ENCODE data around the gene LRMDA.

The LRMDA gene

GRCh38 chr10:75950307-75950706 is 518.9 kb downstream of the LRMDA start:
- H3K27ac ChIP-seq (ENCODE audit: low read depth, low read length) = no peak overlapping the region
- H3K9ac ChIP-seq (ENCODE audit: low read length) = no peak overlapping the region
- no peaks in the 10 kb centered on the region for H3K36me3 ChIP-seq (ENCODE audit: control insufficient read depth, insufficient read depth, low read length)
- no peaks in the 10 kb centered on the region for H3K9me3 ChIP-seq (ENCODE audit: control insufficient read depth, insufficient read depth, low read depth, low read length)
- H3K4me1 ChIP-seq (ENCODE audit: control insufficient read depth, insufficient read depth, low read length) = no peaks in the 10 kb centered on the region
- no peaks in the 10 kb centered on the region for H3K27me3 ChIP-seq (ENCODE audit: control insufficient read depth, insufficient read depth, low read length)
- no peak overlapping the region for H3K4me3 ChIP-seq (ENCODE audit: low read depth, low read length)

- Histone ChIP-seq H3K27ac (ENCODE audit: low read depth, low read length) (no peak overlapping the region), H3K4me1 (ENCODE audit: control insufficient read depth, insufficient read depth, low read length) (no peaks in the 10 kb centered on the region), H3K9ac (ENCODE audit: low read length) (no peak overlapping the region), H3K9me3 (ENCODE audit: control insufficient read depth, insufficient read depth, low read depth, low read length) (no peaks in the 10 kb centered on the region), H3K4me3 (ENCODE audit: low read depth, low read length) (no peak overlapping the region), H3K36me3 (ENCODE audit: control insufficient read depth, insufficient read depth, low read length) (no peaks in the 10 kb centered on the region), H3K27me3 (ENCODE audit: control insufficient read depth, insufficient read depth, low read length) (no peaks in the 10 kb centered on the region)
Measured at GRCh38 chr10:75950997-75951589, 519.7 kb downstream of the LRMDA start.

- no peaks in the 10 kb centered on the region for H3K36me3 ChIP-seq (ENCODE audit: control insufficient read depth, insufficient read depth, low read length)
- H3K9ac ChIP-seq (ENCODE audit: low read length) = no peak overlapping the region
- no peaks in the 10 kb centered on the region for H3K4me1 ChIP-seq (ENCODE audit: control insufficient read depth, insufficient read depth, low read length)
- H3K4me3 ChIP-seq (ENCODE audit: low read depth, low read length) = no peak overlapping the region
- no peaks in the 10 kb centered on the region for H3K27me3 ChIP-seq (ENCODE audit: control insufficient read depth, insufficient read depth, low read length)
- H3K27ac ChIP-seq (ENCODE audit: low read depth, low read length) = no peak overlapping the region
- no peaks in the 10 kb centered on the region for H3K9me3 ChIP-seq (ENCODE audit: control insufficient read depth, insufficient read depth, low read depth, low read length)
Measured at GRCh38 chr10:75951627-75952026, 520.2 kb downstream of the LRMDA start.

- Histone ChIP-seq H3K4me1 (ENCODE audit: control insufficient read depth, insufficient read depth, low read length) (no peaks in the 10 kb centered on the region), H3K27ac (ENCODE audit: low read depth, low read length) (no peak overlapping the region), H3K9me3 (ENCODE audit: control insufficient read depth, insufficient read depth, low read depth, low read length) (no peaks in the 10 kb centered on the region), H3K9ac (ENCODE audit: low read length) (no peak overlapping the region), H3K4me3 (ENCODE audit: low read depth, low read length) (no peak overlapping the region), H3K36me3 (ENCODE audit: control insufficient read depth, insufficient read depth, low read length) (no peaks in the 10 kb centered on the region), H3K27me3 (ENCODE audit: control insufficient read depth, insufficient read depth, low read length) (no peaks in the 10 kb centered on the region)
Measured at GRCh38 chr10:75952093-75952492, 520.7 kb downstream of the LRMDA start.

GRCh38 chr10:75954486-75954885 is 523.1 kb downstream of the LRMDA start:
- Histone ChIP-seq H3K9ac (ENCODE audit: low read length) (no peak overlapping the region), H3K4me1 (ENCODE audit: control insufficient read depth, insufficient read depth, low read length) (no peaks in the 10 kb centered on the region), H3K9me3 (ENCODE audit: control insufficient read depth, insufficient read depth, low read depth, low read length) (no peaks in the 10 kb centered on the region), H3K36me3 (ENCODE audit: control insufficient read depth, insufficient read depth, low read length) (no peaks in the 10 kb centered on the region), H3K27me3 (ENCODE audit: control insufficient read depth, insufficient read depth, low read length) (no peaks in the 10 kb centered on the region), H3K27ac (ENCODE audit: low read depth, low read length) (no peak overlapping the region), H3K4me3 (ENCODE audit: low read depth, low read length) (no peak overlapping the region)

GRCh38 chr10:75955973-75956502 is 524.6 kb downstream of the LRMDA start:
- H3K9ac ChIP-seq (ENCODE audit: low read length) = no peak overlapping the region
- no peaks in the 10 kb centered on the region for H3K4me1 ChIP-seq (ENCODE audit: control insufficient read depth, insufficient read depth, low read length)
- no peaks in the 10 kb centered on the region for H3K27me3 ChIP-seq (ENCODE audit: control insufficient read depth, insufficient read depth, low read length)
- H3K27ac ChIP-seq (ENCODE audit: low read depth, low read length) = no peak overlapping the region
- H3K4me3 ChIP-seq (ENCODE audit: low read depth, low read length) = no peak overlapping the region
- H3K36me3 ChIP-seq (ENCODE audit: control insufficient read depth, insufficient read depth, low read length) = no peaks in the 10 kb centered on the region
- H3K9me3 ChIP-seq (ENCODE audit: control insufficient read depth, insufficient read depth, low read depth, low read length) = no peaks in the 10 kb centered on the region

- no peaks in the 10 kb centered on the region for H3K36me3 ChIP-seq (ENCODE audit: control insufficient read depth, insufficient read depth, low read length)
- no peak overlapping the region for H3K27ac ChIP-seq (ENCODE audit: low read depth, low read length)
- H3K4me3 ChIP-seq (ENCODE audit: low read depth, low read length) = no peak overlapping the region
- H3K27me3 ChIP-seq (ENCODE audit: control insufficient read depth, insufficient read depth, low read length) = no peaks in the 10 kb centered on the region
- H3K4me1 ChIP-seq (ENCODE audit: control insufficient read depth, insufficient read depth, low read length) = no peaks in the 10 kb centered on the region
- H3K9ac ChIP-seq (ENCODE audit: low read length) = no peak overlapping the region
- no peaks in the 10 kb centered on the region for H3K9me3 ChIP-seq (ENCODE audit: control insufficient read depth, insufficient read depth, low read depth, low read length)
Measured at GRCh38 chr10:75956624-75957023, 525.2 kb downstream of the LRMDA start.

- Histone ChIP-seq H3K27ac (ENCODE audit: low read depth, low read length) (no peak overlapping the region), H3K4me3 (ENCODE audit: low read depth, low read length) (no peak overlapping the region), H3K36me3 (ENCODE audit: control insufficient read depth, insufficient read depth, low read length) (no peaks in the 10 kb centered on the region), H3K4me1 (ENCODE audit: control insufficient read depth, insufficient read depth, low read length) (no peaks in the 10 kb centered on the region), H3K9ac (ENCODE audit: low read length) (no peak overlapping the region), H3K9me3 (ENCODE audit: control insufficient read depth, insufficient read depth, low read depth, low read length) (no peaks in the 10 kb centered on the region), H3K27me3 (ENCODE audit: control insufficient read depth, insufficient read depth, low read length) (no peaks in the 10 kb centered on the region)
Measured at GRCh38 chr10:75957314-75958120, 526.1 kb downstream of the LRMDA start.

- Histone ChIP-seq H3K36me3 (ENCODE audit: control insufficient read depth, insufficient read depth, low read length) (no peaks in the 10 kb centered on the region), H3K9ac (ENCODE audit: low read length) (no peak overlapping the region), H3K27ac (ENCODE audit: low read depth, low read length) (no peak overlapping the region), H3K9me3 (ENCODE audit: control insufficient read depth, insufficient read depth, low read depth, low read length) (no peaks in the 10 kb centered on the region), H3K27me3 (ENCODE audit: control insufficient read depth, insufficient read depth, low read length) (no peaks in the 10 kb centered on the region), H3K4me1 (ENCODE audit: control insufficient read depth, insufficient read depth, low read length) (no peaks in the 10 kb centered on the region), H3K4me3 (ENCODE audit: low read depth, low read length) (no peak overlapping the region)
Measured at GRCh38 chr10:75959209-75959608, 527.8 kb downstream of the LRMDA start.

- H3K9me3 ChIP-seq (ENCODE audit: control insufficient read depth, insufficient read depth, low read depth, low read length) = no peaks in the 10 kb centered on the region
- H3K4me3 ChIP-seq (ENCODE audit: low read depth, low read length) = no peak overlapping the region
- H3K27ac ChIP-seq (ENCODE audit: low read depth, low read length) = no peak overlapping the region
- H3K27me3 ChIP-seq (ENCODE audit: control insufficient read depth, insufficient read depth, low read length) = no peaks in the 10 kb centered on the region
- no peaks in the 10 kb centered on the region for H3K36me3 ChIP-seq (ENCODE audit: control insufficient read depth, insufficient read depth, low read length)
- H3K9ac ChIP-seq (ENCODE audit: low read length) = no peak overlapping the region
- H3K4me1 ChIP-seq (ENCODE audit: control insufficient read depth, insufficient read depth, low read length) = no peaks in the 10 kb centered on the region
Measured at GRCh38 chr10:75959912-75960311, 528.5 kb downstream of the LRMDA start.

GRCh38 chr10:75962395-75963061 is 531.1 kb downstream of the LRMDA start:
- Histone ChIP-seq H3K9ac (ENCODE audit: low read length) (no peak overlapping the region), H3K9me3 (ENCODE audit: control insufficient read depth, insufficient read depth, low read depth, low read length) (no peaks in the 10 kb centered on the region), H3K27me3 (ENCODE audit: control insufficient read depth, insufficient read depth, low read length) (no peaks in the 10 kb centered on the region), H3K4me3 (ENCODE audit: low read depth, low read length) (no peak overlapping the region), H3K36me3 (ENCODE audit: control insufficient read depth, insufficient read depth, low read length) (no peaks in the 10 kb centered on the region), H3K27ac (ENCODE audit: low read depth, low read length) (no peak overlapping the region), H3K4me1 (ENCODE audit: control insufficient read depth, insufficient read depth, low read length) (peaks cover 7% of the 10 kb centered on the region)

Measured in HUES6 (cell line).